Measurements from ENCODE around the gene PTGDR. TPM values are rescaled to one million over a fixed set of nuclear protein-coding genes. Genes with fewer than 3 reads are reported as not detected.
A peak's percentile ranks its signal among the peaks of the same experiment; 100 is the strongest.

The PTGDR gene, protein sequence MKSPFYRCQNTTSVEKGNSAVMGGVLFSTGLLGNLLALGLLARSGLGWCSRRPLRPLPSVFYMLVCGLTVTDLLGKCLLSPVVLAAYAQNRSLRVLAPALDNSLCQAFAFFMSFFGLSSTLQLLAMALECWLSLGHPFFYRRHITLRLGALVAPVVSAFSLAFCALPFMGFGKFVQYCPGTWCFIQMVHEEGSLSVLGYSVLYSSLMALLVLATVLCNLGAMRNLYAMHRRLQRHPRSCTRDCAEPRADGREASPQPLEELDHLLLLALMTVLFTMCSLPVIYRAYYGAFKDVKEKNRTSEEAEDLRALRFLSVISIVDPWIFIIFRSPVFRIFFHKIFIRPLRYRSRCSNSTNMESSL
- total RNA-seq = 1 to 10 TPM in 2 of 4 donors, under 1 TPM in 2; 0.23 to 2.0 (median 1.1) TPM

GRCh38 chr14:52267501-52268278 is at the start of gene PTGDR:
PTGDR (plus strand) TSS chr14:52267698; CDS start chr14:52267815, 117 bp downstream.
- peaks cover 28% of the 10 kb centered on the region for H3K27me3 ChIP-seq
- H3K9me3 ChIP-seq = no peaks in the 10 kb centered on the region
- peaks cover 34% of the 10 kb centered on the region for H3K4me1 ChIP-seq
- TF ChIP-seq CTCF (IDR thresholded peaks at IDR 0.05) (no peak), POLR2AphosphoS5 (IDR thresholded peaks at IDR 0.05) (no peak), EP300 (IDR thresholded peaks at IDR 0.05) (no peak), POLR2A (IDR thresholded peaks at IDR 0.05) (no peak)
- H3K4me3 ChIP-seq = peak within 1 kb of the TSS; percentile 64
- 2% methylated on average over 37 of the region's 63 CpGs for WGBS
- H3K27ac ChIP-seq = peak within 1 kb of the TSS; percentile 19
- DNase-seq (ENCODE audit: low spot score in 2 of 2) = no peak
- no peaks in the 10 kb centered on the region for H3K36me3 ChIP-seq

GRCh38 chr14:52219488-52220084 is 47.9 kb upstream of the PTGDR start:
- H3K36me3 ChIP-seq = no peaks in the 10 kb centered on the region
- WGBS = 76% methylated on average over 4 of the region's 4 CpGs
- DNase-seq (ENCODE audit: low spot score in 2 of 2) = no peak
- no peak overlapping the region for H3K4me3 ChIP-seq
- TF ChIP-seq EP300 (IDR thresholded peaks at IDR 0.05) (no peak), POLR2AphosphoS5 (IDR thresholded peaks at IDR 0.05) (no peak), POLR2A (IDR thresholded peaks at IDR 0.05) (no peak), CTCF (IDR thresholded peaks at IDR 0.05) (no peak)
- H3K9me3 ChIP-seq = no peaks in the 10 kb centered on the region
- H3K27me3 ChIP-seq = no peaks in the 10 kb centered on the region
- no peaks in the 10 kb centered on the region for H3K4me1 ChIP-seq
- H3K27ac ChIP-seq = no peak overlapping the region

DNA sequence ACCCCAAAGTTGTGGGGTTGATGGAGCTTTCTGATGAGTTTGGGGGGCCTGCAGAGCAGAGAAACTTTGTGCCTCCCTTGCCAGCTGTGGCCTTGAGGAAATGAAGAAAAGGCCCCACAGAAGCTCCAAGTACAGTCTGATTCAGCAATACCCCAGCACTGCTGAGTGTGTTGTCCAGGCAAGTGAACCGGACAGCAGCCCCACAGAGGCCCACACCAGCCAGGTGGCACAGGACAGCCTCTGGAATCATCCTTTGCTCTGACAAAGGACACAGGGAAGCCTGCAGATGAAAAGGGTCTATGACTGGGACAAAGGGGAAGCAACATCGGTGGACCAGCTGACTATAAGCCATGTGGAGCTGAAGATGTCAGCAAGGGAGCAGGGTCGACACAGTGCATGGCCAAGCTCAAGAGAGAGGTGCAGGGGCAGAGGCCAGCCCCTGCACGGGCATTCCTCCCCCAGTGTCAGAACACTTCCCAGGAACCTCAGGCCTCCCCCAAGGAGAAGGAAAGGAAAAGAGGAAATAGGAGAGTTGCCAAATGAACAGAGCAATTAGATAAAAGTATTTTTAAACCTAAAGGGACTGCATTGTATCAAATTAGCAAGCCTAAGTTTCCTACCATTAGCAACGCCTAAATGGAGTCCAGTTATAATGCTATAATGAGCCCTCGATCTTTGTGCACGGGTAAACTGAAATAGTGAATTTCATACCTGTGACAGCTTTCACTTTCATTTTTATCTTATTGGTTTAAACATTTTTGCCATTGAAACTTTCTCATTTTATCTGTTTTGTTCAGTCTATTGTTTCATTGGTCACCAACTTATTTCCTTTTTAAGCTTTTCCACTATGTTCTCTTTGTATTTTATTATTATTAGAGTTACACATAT is 46.3 kb upstream of the PTGDR start:
- Histone ChIP-seq H3K36me3 (no peaks in the 10 kb centered on the region), H3K27me3 (no peaks in the 10 kb centered on the region), H3K27ac (no peak overlapping the region), H3K9me3 (no peaks in the 10 kb centered on the region), H3K4me1 (no peaks in the 10 kb centered on the region), H3K4me3 (peak overlapping the region; percentile 18)
- no peak for TF ChIP-seq POLR2AphosphoS5 (IDR thresholded peaks at IDR 0.05)
- TF ChIP-seq CTCF (IDR thresholded peaks at IDR 0.05) = no peak
- no peak for TF ChIP-seq EP300 (IDR thresholded peaks at IDR 0.05)
- TF ChIP-seq POLR2A (IDR thresholded peaks at IDR 0.05) = no peak
- 67% methylated on average over 6 of the region's 7 CpGs for WGBS
- no peak for DNase-seq (ENCODE audit: low spot score in 2 of 2)

DNA sequence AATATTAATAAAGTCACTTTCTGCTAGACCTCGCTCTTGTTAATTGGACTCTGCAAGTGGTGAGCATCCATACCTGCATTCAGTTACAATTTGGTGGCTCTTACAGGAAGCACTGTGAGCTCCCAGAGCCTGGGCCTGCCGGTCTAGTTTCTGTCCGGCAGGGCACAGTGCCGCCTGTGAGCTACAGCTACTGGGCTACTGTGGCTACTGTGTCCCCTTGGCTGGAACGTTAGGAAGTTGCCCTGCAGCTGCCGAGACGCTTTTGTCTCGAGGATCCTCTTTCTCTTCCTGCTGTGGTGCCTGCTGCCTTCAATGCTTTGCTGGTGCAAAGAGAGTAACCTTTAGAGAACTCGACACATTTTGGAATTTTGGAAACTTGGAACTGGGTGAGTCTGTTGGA is 44.6 kb upstream of the PTGDR start:
- no peaks in the 10 kb centered on the region for H3K36me3 ChIP-seq
- TF ChIP-seq EP300 (IDR thresholded peaks at IDR 0.05) (no peak), POLR2AphosphoS5 (IDR thresholded peaks at IDR 0.05) (no peak), POLR2A (IDR thresholded peaks at IDR 0.05) (no peak), CTCF (IDR thresholded peaks at IDR 0.05) (no peak)
- DNase-seq (ENCODE audit: low spot score in 2 of 2) = no peak
- H3K27ac ChIP-seq = no peak overlapping the region
- no peaks in the 10 kb centered on the region for H3K27me3 ChIP-seq
- H3K4me1 ChIP-seq = no peaks in the 10 kb centered on the region
- 82% methylated on average over 9 of the region's 9 CpGs for WGBS
- H3K4me3 ChIP-seq = no peak overlapping the region
- no peaks in the 10 kb centered on the region for H3K9me3 ChIP-seq
